ENCODE results near the gene FGFBP3. TPM values are rescaled to one million over a fixed set of nuclear protein-coding genes. Genes with fewer than 3 reads are reported as not detected.

The FGFBP3 gene
- total and polyA plus RNA-seq, 2 of the 13 experiments (the other 11 are each of a cell fraction or from before 2014, with no cell fraction given) = 0.50 to 2.0 TPM

GRCh38 chr10:91909117-91909677 lies at the start of gene FGFBP3 (continued):
- TF ChIP-seq ZBTB10 (CRISPR knock-in tag; IDR thresholded peaks at IDR 0.05; ENCODE audit: borderline replicate concordance) (no peak), CHD2 (IDR thresholded peaks at IDR 0.05; ENCODE audit: low read depth, low read length) (no peak), ZNF672 (CRISPR knock-in tag; IDR thresholded peaks at IDR 0.05) (no peak), MXD4 (CRISPR knock-in tag; IDR thresholded peaks at IDR 0.05) (no peak), HOMEZ (CRISPR knock-in tag; IDR thresholded peaks at IDR 0.05; ENCODE audit: low read depth) (no peak), GATAD1 (CRISPR knock-in tag; IDR thresholded peaks at IDR 0.05) (no peak), ZNF800 (CRISPR knock-in tag; IDR thresholded peaks at IDR 0.05) (peak; percentile 9; the same call in 1 of the 2 replicates), PPARG (CRISPR knock-in tag; conservative IDR thresholded peaks at IDR 0.05) (0 out of 2 replicates have a peak, but pooled peaks have one; percentile 8), SRY (CRISPR knock-in tag; IDR thresholded peaks at IDR 0.05) (no peak), EED (CRISPR knock-in tag; IDR thresholded peaks at IDR 0.05) (no peak), ZNF136 (CRISPR knock-in tag; IDR thresholded peaks at IDR 0.05; ENCODE audit: low read depth) (no peak), ZNF207 (IDR thresholded peaks at IDR 0.05; ENCODE audit: borderline replicate concordance) (no peak), JUND (CRISPR knock-in tag; IDR thresholded peaks at IDR 0.05) (0 out of 2 replicates have a peak, but pooled peaks have one; percentile 3), ATF1 (CRISPR knock-in tag; IDR thresholded peaks at IDR 0.05) (0 out of 2 replicates have a peak, but pooled peaks have one; percentile 29), TFDP1 (CRISPR knock-in tag; IDR thresholded peaks at IDR 0.05; ENCODE audit: borderline replicate concordance) (no peak), HINFP (CRISPR knock-in tag; IDR thresholded peaks at IDR 0.05; ENCODE audit: low read depth) (no peak), FOXK1 (CRISPR knock-in tag; IDR thresholded peaks at IDR 0.05; ENCODE audit: borderline replicate concordance, low read depth) (0 out of 2 replicates have a peak, but pooled peaks have one; percentile 4), ZNF616 (CRISPR knock-in tag; IDR thresholded peaks at IDR 0.05; ENCODE audit: low read depth) (no peak), ZBTB42 (CRISPR knock-in tag; IDR thresholded peaks at IDR 0.05) (peak; percentile 5; the same call in 1 of the 2 replicates), NPAS2 (CRISPR knock-in tag; IDR thresholded peaks at IDR 0.05; ENCODE audit: borderline replicate concordance) (no peak), MTF2 (CRISPR knock-in tag; IDR thresholded peaks at IDR 0.05; ENCODE audit: borderline replicate concordance) (0 out of 2 replicates have a peak, but pooled peaks have one; percentile 3), SMYD3 (CRISPR knock-in tag; IDR thresholded peaks at IDR 0.05) (no peak)

All from HepG2 (cell line).